MM.1S (cell line): ENCODE measurements around the gene FCHO1.

Source experiments
- DNase-seq: peaks from one replicate; pipeline ENCODE4 v3.0.0-alpha.2; 2015
- H2AFZ ChIP-seq: fragments of 300-600 bp; sonication (generic); 2 replicates; pipeline ENCODE4 v1.6.0; 2016; ENCODE audit warnings: antibody characterized with exemption, low read length
- H3F3A ChIP-seq: fragments of 300-600 bp; sonication (generic); 2 replicates; pipeline ENCODE4 v1.6.1; 2016; ENCODE audit warnings: mild to moderate bottlenecking, antibody characterized with exemption, low read length, moderate library complexity, mixed read lengths; ENCODE audit not compliant: insufficient read depth
- H3K27ac ChIP-seq: fragments of 300-600 bp; sonication (generic); 2 replicates; pipeline ENCODE4 v1.5.1; 2016; ENCODE audit warnings: mild to moderate bottlenecking, low read length
- H3K27me3 ChIP-seq: fragments of 300-600 bp; sonication (generic); replicated peaks from 2 replicates; pipeline ENCODE4 v1.6.0; 2016; ENCODE audit warnings: low read length; ENCODE audit not compliant: insufficient read depth
- H3K36me3 ChIP-seq: fragments of 300-600 bp; sonication (generic); replicated peaks from 2 replicates; pipeline ENCODE4 v1.6.1; 2016; ENCODE audit warnings: mild to moderate bottlenecking, low read length, mixed read lengths; ENCODE audit not compliant: insufficient read depth
- H3K4me1 ChIP-seq: fragments of 300-600 bp; sonication (generic); 2 replicates; pipeline ENCODE4 v1.6.1; 2016; ENCODE audit warnings: low read length, mixed read lengths
- H3K4me2 ChIP-seq: fragments of 300-600 bp; sonication (generic); 2 replicates; pipeline ENCODE4 v1.6.0; 2016; ENCODE audit warnings: low read depth, low read length
- H3K4me3 ChIP-seq: fragments of 300-600 bp; sonication (generic); 2 replicates; pipeline ENCODE4 v1.5.1; 2016; ENCODE audit warnings: low read length, mixed read lengths
- H3K79me2 ChIP-seq: fragments of 300-600 bp; sonication (generic); 2 replicates; pipeline ENCODE4 v1.6.1; 2016; ENCODE audit warnings: mixed run types, low read length, mixed read lengths
- H3K9ac ChIP-seq: fragments of 300-600 bp; sonication (generic); 2 replicates; pipeline ENCODE4 v1.6.1; 2016; ENCODE audit warnings: low read length, mixed read lengths
- H3K9me2 ChIP-seq: fragments of 300-600 bp; sonication (generic); replicated peaks from 2 replicates; pipeline ENCODE4 v1.6.1; 2016; ENCODE audit warnings: mild to moderate bottlenecking, low read length, mixed read lengths; ENCODE audit not compliant: insufficient read depth
- H3K9me3 ChIP-seq: fragments of 300-600 bp; sonication (generic); replicated peaks from 2 replicates; pipeline ENCODE4 v1.6.1; 2016; ENCODE audit warnings: mild to moderate bottlenecking, low read length, mixed read lengths; ENCODE audit not compliant: insufficient read depth
- H4K20me1 ChIP-seq: fragments of 300-600 bp; sonication (generic); 2 replicates; pipeline ENCODE4 v1.6.1; 2016; ENCODE audit warnings: mild to moderate bottlenecking, low read length, moderate library complexity, mixed read lengths; ENCODE audit not compliant: insufficient read depth
- CTCF ChIP-seq: fragments of 300-600 bp; sonication (generic); IDR thresholded peaks from 2 replicates; pipeline ENCODE4 v1.5.1; 2016; ENCODE audit warnings: antibody characterized with exemption, low read length, mixed read lengths
- EZH2 ChIP-seq: fragments of 300-600 bp; sonication (generic); optimal IDR thresholded peaks from 2 replicates; pipeline ENCODE3; 2017; ENCODE audit warnings: low read depth, mild to moderate bottlenecking, antibody characterized with exemption, low read length, mixed read lengths
- EZH2phosphoT487 ChIP-seq: fragments of 300-600 bp; sonication (generic); IDR thresholded peaks from 2 replicates; pipeline ENCODE4 v1.6.1; 2018; ENCODE audit warnings: antibody characterized with exemption, low read length

FCHO1 gene

GRCh38 chr19:17807731-17808316, 56.5 kb downstream of the FCHO1 start:
- Histone ChIP-seq H3K27ac (no peak overlapping the region), H3K4me2 (no peak overlapping the region), H3K36me3 (no peaks in the 10 kb centered on the region), H3K79me2 (no peaks in the 10 kb centered on the region), H3K4me3 (no peak overlapping the region), H3K4me1 (no peaks in the 10 kb centered on the region), H3F3A (no peaks in the 10 kb centered on the region), H4K20me1 (no peaks in the 10 kb centered on the region), H3K9me3 (no peaks in the 10 kb centered on the region), H3K9me2 (no peaks in the 10 kb centered on the region), H2AFZ (no peak overlapping the region), H3K27me3 (peaks cover 70% of the 10 kb centered on the region), H3K9ac (no peak overlapping the region)
- DNase-seq, result no peak
- TF ChIP-seq EZH2phosphoT487, result no peak
- no peak for TF ChIP-seq CTCF
- no peak for TF ChIP-seq EZH2

GRCh38 chr19:17811103-17811502, 59.8 kb downstream of the FCHO1 start:
- no peak overlapping the region for H3K27ac ChIP-seq
- H3K9ac ChIP-seq, result no peak overlapping the region
- H4K20me1 ChIP-seq, result no peaks in the 10 kb centered on the region
- H3F3A ChIP-seq, result no peaks in the 10 kb centered on the region
- TF ChIP-seq EZH2, result no peak
- TF ChIP-seq CTCF, result no peak
- TF ChIP-seq EZH2phosphoT487, result no peak
- H3K36me3 ChIP-seq, result no peaks in the 10 kb centered on the region
- no peaks in the 10 kb centered on the region for H3K79me2 ChIP-seq
- no peak overlapping the region for H3K4me2 ChIP-seq
- no peaks in the 10 kb centered on the region for H3K9me2 ChIP-seq
- no peaks in the 10 kb centered on the region for H3K9me3 ChIP-seq
- H3K4me3 ChIP-seq, result no peak overlapping the region
- no peak overlapping the region for H2AFZ ChIP-seq
- H3K4me1 ChIP-seq, result no peaks in the 10 kb centered on the region
- H3K27me3 ChIP-seq, result peaks cover 68% of the 10 kb centered on the region
- no peak for DNase-seq

- peaks cover 65% of the 10 kb centered on the region for H3K27me3 ChIP-seq
- H3K4me2 ChIP-seq, result no peak overlapping the region
- no peaks in the 10 kb centered on the region for H3K4me1 ChIP-seq
- H3K27ac ChIP-seq, result no peak overlapping the region
- H3K36me3 ChIP-seq, result no peaks in the 10 kb centered on the region
- H3K79me2 ChIP-seq, result no peaks in the 10 kb centered on the region
- no peaks in the 10 kb centered on the region for H3K9me2 ChIP-seq
- H2AFZ ChIP-seq, result no peak overlapping the region
- no peaks in the 10 kb centered on the region for H3F3A ChIP-seq
- H4K20me1 ChIP-seq, result no peaks in the 10 kb centered on the region
- H3K9me3 ChIP-seq, result no peaks in the 10 kb centered on the region
- H3K4me3 ChIP-seq, result no peak overlapping the region
- no peak overlapping the region for H3K9ac ChIP-seq
- no peak for TF ChIP-seq EZH2phosphoT487
- TF ChIP-seq EZH2, result no peak
- no peak for TF ChIP-seq CTCF
- DNase-seq, result no peak
Measured at GRCh38 chr19:17811681-17812080, 60.4 kb downstream of the FCHO1 start.
